T-helper 2 cell treated with Interferon-gamma antibody and Interleukin-4, amounts not matched to agents 5 μg/mL and 100 μg/mL, for 36 hours (primary cell): Measurements from ENCODE around the gene WAC.
"Not testable (repeated sequence)": the region's sequence is repeated elsewhere in the genome, so short reads cannot be mapped to it uniquely, and the experiment has no call there.

Experiments used
- DNase-seq: peaks from one replicate; pipeline ENCODE4 v3.0.0; 2021; ENCODE audit warnings: low spot score
- H3K27ac Mint-ChIP-seq: one replicate; pipeline ENCODE4 v1.8.0; 2021; ENCODE audit warnings: mild to moderate bottlenecking, mixed read lengths
- H3K27me3 Mint-ChIP-seq: one replicate; pipeline ENCODE4 v1.8.0; 2021; ENCODE audit warnings: low read depth, mixed read lengths
- H3K36me3 Mint-ChIP-seq: one replicate; pipeline ENCODE4 v1.8.0; 2021; ENCODE audit warnings: low read depth, mixed read lengths
- H3K4me1 Mint-ChIP-seq: one replicate; pipeline ENCODE4 v1.8.0; 2021; ENCODE audit warnings: low read depth, mixed read lengths
- H3K4me3 Mint-ChIP-seq: one replicate; pipeline ENCODE4 v1.8.0; 2022; ENCODE audit warnings: mild to moderate bottlenecking, moderate library complexity, mixed read lengths
- H3K9me3 Mint-ChIP-seq: one replicate; pipeline ENCODE4 v1.8.0; 2021; ENCODE audit warnings: mixed read lengths

The WAC gene

GRCh38 chr10:28532337-28533185 lies at the start of gene WAC:
Gene WAC, plus strand, starts transcription at chr10:28533118. Its CDS starts 462 bp downstream, at chr10:28533580.
- Mint-ChIP-seq H3K27me3 (no peaks in the 10 kb centered on the region), H3K27ac (peak within 1 kb of the TSS; percentile 100), H3K36me3 (peaks cover 59% of the 10 kb centered on the region), H3K4me3 (peak within 1 kb of the TSS; percentile 99), H3K4me1 (peaks cover 46% of the 10 kb centered on the region), H3K9me3 (no peaks in the 10 kb centered on the region)
- peak; percentile 95 for DNase-seq

GRCh38 chr10:28489206-28489605 lies 43.7 kb upstream of the WAC start:
- Mint-ChIP-seq H3K27ac (no peak overlapping the region), H3K36me3 (no peaks in the 10 kb centered on the region), H3K27me3 (peaks cover 11% of the 10 kb centered on the region), H3K9me3 (no peaks in the 10 kb centered on the region), H3K4me1 (peaks cover 6% of the 10 kb centered on the region), H3K4me3 (no peak overlapping the region)
- no peak for DNase-seq

GRCh38 chr10:28490256-28490865 lies 42.6 kb upstream of the WAC start:
- not testable (repeated sequence) for H3K27ac Mint-ChIP-seq, H3K36me3 Mint-ChIP-seq, H3K9me3 Mint-ChIP-seq

GRCh38 chr10:28492116-28492920 lies 40.6 kb upstream of the WAC start:
- no peak for DNase-seq
- Mint-ChIP-seq H3K9me3 (no peaks in the 10 kb centered on the region), H3K36me3 (no peaks in the 10 kb centered on the region), H3K4me1 (peaks cover 3% of the 10 kb centered on the region), H3K27ac (no peak overlapping the region), H3K27me3 (peaks cover 13% of the 10 kb centered on the region), H3K4me3 (no peak overlapping the region)

More at GRCh38 chr10:28490256-28490865, 42.6 kb upstream of the WAC start:
- not testable (repeated sequence) for H3K4me1 Mint-ChIP-seq, DNase-seq, H3K4me3 Mint-ChIP-seq
- H3K27me3 Mint-ChIP-seq: peaks cover 11% of the 10 kb centered on the region

GRCh38 chr10:28494420-28494819 lies 38.5 kb upstream of the WAC start:
- H3K9me3 Mint-ChIP-seq: no peaks in the 10 kb centered on the region
- peaks cover 2% of the 10 kb centered on the region for H3K4me1 Mint-ChIP-seq
- no peak overlapping the region for H3K4me3 Mint-ChIP-seq
- H3K27ac Mint-ChIP-seq: no peak overlapping the region
- H3K27me3 Mint-ChIP-seq: peaks cover 13% of the 10 kb centered on the region
- H3K36me3 Mint-ChIP-seq: no peaks in the 10 kb centered on the region
- no peak for DNase-seq

GRCh38 chr10:28495084-28495483 lies 37.8 kb upstream of the WAC start:
- peaks cover 13% of the 10 kb centered on the region for H3K27me3 Mint-ChIP-seq
- no peak for DNase-seq
- H3K36me3 Mint-ChIP-seq: no peaks in the 10 kb centered on the region
- no peaks in the 10 kb centered on the region for H3K9me3 Mint-ChIP-seq
- peaks cover 2% of the 10 kb centered on the region for H3K4me1 Mint-ChIP-seq
- no peak overlapping the region for H3K27ac Mint-ChIP-seq
- H3K4me3 Mint-ChIP-seq: no peak overlapping the region

GRCh38 chr10:28496017-28496416 lies 36.9 kb upstream of the WAC start:
- Mint-ChIP-seq H3K9me3 (no peaks in the 10 kb centered on the region), H3K4me1 (peaks cover 2% of the 10 kb centered on the region), H3K36me3 (no peaks in the 10 kb centered on the region), H3K27me3 (peaks cover 13% of the 10 kb centered on the region), H3K4me3 (no peak overlapping the region), H3K27ac (no peak overlapping the region)
- no peak for DNase-seq

- Mint-ChIP-seq H3K4me1 (peaks cover 2% of the 10 kb centered on the region), H3K4me3 (no peak overlapping the region), H3K36me3 (no peaks in the 10 kb centered on the region), H3K9me3 (no peaks in the 10 kb centered on the region), H3K27me3 (peaks cover 10% of the 10 kb centered on the region), H3K27ac (no peak overlapping the region)
- no peak for DNase-seq
These were observed 36.4 kb upstream of the WAC start for GRCh38 chr10:28496481-28496961.

- Mint-ChIP-seq H3K27me3 (peaks cover 4% of the 10 kb centered on the region), H3K27ac (no peak overlapping the region), H3K9me3 (no peaks in the 10 kb centered on the region), H3K4me1 (no peaks in the 10 kb centered on the region), H3K36me3 (no peaks in the 10 kb centered on the region), H3K4me3 (no peak overlapping the region)
- no peak for DNase-seq
These were observed 35.4 kb upstream of the WAC start for GRCh38 chr10:28497313-28498126.

- not testable (repeated sequence) for H3K9me3 Mint-ChIP-seq, DNase-seq, H3K4me1 Mint-ChIP-seq, H3K27ac Mint-ChIP-seq, H3K36me3 Mint-ChIP-seq, H3K4me3 Mint-ChIP-seq, H3K27me3 Mint-ChIP-seq
These were observed 32.7 kb upstream of the WAC start for GRCh38 chr10:28500203-28500602.

- H3K36me3 Mint-ChIP-seq: no peaks in the 10 kb centered on the region
- no peaks in the 10 kb centered on the region for H3K9me3 Mint-ChIP-seq
- H3K4me1 Mint-ChIP-seq: peaks cover 2% of the 10 kb centered on the region
- H3K27me3 Mint-ChIP-seq: peaks cover 2% of the 10 kb centered on the region
- DNase-seq: no peak
- no peak overlapping the region for H3K4me3 Mint-ChIP-seq
- no peak overlapping the region for H3K27ac Mint-ChIP-seq
These were observed 29.8 kb upstream of the WAC start for GRCh38 chr10:28503114-28503513.

- DNase-seq: no peak
- peaks cover 2% of the 10 kb centered on the region for H3K4me1 Mint-ChIP-seq
- no peak overlapping the region for H3K27ac Mint-ChIP-seq
- peaks cover 4% of the 10 kb centered on the region for H3K27me3 Mint-ChIP-seq
- no peaks in the 10 kb centered on the region for H3K36me3 Mint-ChIP-seq
- no peaks in the 10 kb centered on the region for H3K9me3 Mint-ChIP-seq
- H3K4me3 Mint-ChIP-seq: no peak overlapping the region
These were observed 27.5 kb upstream of the WAC start for GRCh38 chr10:28505359-28505959.

- no peak overlapping the region for H3K27ac Mint-ChIP-seq
- no peak overlapping the region for H3K4me3 Mint-ChIP-seq
- no peaks in the 10 kb centered on the region for H3K9me3 Mint-ChIP-seq
- H3K4me1 Mint-ChIP-seq: peaks cover 2% of the 10 kb centered on the region
- no peak for DNase-seq
- peaks cover 11% of the 10 kb centered on the region for H3K27me3 Mint-ChIP-seq
- no peaks in the 10 kb centered on the region for H3K36me3 Mint-ChIP-seq
These were observed 24.5 kb upstream of the WAC start for GRCh38 chr10:28508304-28508925.
